Measurements from ENCODE around the gene CHMP2A.
"Not testable (repeated sequence)": the region's sequence is repeated elsewhere in the genome, so short reads cannot be mapped to it uniquely, and the experiment has no call there.

Gene CHMP2A

GRCh38 chr19:58511353-58512208 is 43.3 kb downstream of the CHMP2A start, which contains the start of gene SLC27A5:
SLC27A5 (minus strand) TSS chr19:58511992; CDS start chr19:58511955, 37 bp downstream.
- DNase-seq (ENCODE audit: low spot score): no peak

- DNase-seq (ENCODE audit: low spot score): no peak
Observed at GRCh38 chr19:58510084-58510862, 44.6 kb downstream of the CHMP2A start.

GRCh38 chr19:58509731-58510083 is 45.2 kb downstream of the CHMP2A start:
- DNase-seq (ENCODE audit: low spot score): no peak

GRCh38 chr19:58507602-58508223 is 47.2 kb downstream of the CHMP2A start:
- DNase-seq (ENCODE audit: low spot score): not testable (repeated sequence)
